AG09319 (cell line): ENCODE data around the gene REX1BD.
"Not testable (repeated sequence)": the region's sequence is repeated elsewhere in the genome, so short reads cannot be mapped to it uniquely, and the experiment has no call there.

ENCODE experiments used
- DNase-seq: peaks from one replicate; pipeline ENCODE4 v3.0.0-alpha.2; 2010; ENCODE audit warnings: low read depth; ENCODE audit errors: extremely low read depth
- TF ChIP-seq, protein P1 (sequence below): IDR thresholded peaks from 2 replicates; pipeline ENCODE4 v1.5.1; 2011; ENCODE audit warnings: low read depth, mild to moderate bottlenecking, inconsistent platforms, low read length, moderate library complexity

The REX1BD gene

DNA sequence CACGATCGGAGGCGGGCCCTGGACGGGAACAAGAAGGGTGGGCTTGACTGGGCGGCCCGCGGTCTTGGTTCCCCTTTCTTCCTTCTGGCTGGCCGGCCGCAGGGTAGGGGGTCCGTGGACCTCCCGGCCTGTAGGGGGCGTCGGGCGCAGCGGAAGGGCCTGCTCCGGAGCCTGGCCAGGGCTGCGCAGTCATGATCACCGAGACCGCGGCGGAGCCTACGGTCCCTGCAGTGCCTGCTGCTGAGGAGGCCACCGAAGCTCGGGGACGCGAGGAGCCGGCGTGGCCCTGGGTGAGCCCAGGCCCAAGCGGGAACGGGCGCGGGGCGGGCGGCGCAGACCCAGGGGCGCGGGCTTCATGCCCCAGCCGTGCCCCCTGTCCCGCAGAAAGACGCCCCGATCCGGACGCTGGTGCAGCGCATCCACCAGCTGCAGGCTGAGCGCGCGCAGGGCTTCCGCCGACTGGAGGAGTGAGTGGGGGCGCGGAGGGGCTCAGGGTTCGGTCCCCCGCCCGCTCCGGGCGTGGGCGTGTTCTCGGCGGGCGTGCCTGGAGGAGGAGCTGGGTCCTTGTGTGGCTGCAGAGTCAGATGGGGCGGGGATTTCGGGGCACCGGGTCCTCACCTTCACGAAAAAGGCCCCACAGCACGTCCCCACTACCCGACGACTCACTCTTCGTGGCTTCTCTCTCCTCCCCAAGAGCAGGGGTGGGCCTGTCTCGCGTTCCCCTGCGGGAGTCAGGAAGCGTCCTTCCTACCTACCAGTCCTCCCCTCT lies at the start of gene REX1BD:
Gene REX1BD, plus strand, starts transcription at position 188 of the 769 bp plus-strand sequence. Its CDS starts 4 bp downstream, at position 192.
- TF ChIP-seq, protein P1, sequence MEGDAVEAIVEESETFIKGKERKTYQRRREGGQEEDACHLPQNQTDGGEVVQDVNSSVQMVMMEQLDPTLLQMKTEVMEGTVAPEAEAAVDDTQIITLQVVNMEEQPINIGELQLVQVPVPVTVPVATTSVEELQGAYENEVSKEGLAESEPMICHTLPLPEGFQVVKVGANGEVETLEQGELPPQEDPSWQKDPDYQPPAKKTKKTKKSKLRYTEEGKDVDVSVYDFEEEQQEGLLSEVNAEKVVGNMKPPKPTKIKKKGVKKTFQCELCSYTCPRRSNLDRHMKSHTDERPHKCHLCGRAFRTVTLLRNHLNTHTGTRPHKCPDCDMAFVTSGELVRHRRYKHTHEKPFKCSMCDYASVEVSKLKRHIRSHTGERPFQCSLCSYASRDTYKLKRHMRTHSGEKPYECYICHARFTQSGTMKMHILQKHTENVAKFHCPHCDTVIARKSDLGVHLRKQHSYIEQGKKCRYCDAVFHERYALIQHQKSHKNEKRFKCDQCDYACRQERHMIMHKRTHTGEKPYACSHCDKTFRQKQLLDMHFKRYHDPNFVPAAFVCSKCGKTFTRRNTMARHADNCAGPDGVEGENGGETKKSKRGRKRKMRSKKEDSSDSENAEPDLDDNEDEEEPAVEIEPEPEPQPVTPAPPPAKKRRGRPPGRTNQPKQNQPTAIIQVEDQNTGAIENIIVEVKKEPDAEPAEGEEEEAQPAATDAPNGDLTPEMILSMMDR = peak; percentile 81
- no peak for DNase-seq

DNA sequence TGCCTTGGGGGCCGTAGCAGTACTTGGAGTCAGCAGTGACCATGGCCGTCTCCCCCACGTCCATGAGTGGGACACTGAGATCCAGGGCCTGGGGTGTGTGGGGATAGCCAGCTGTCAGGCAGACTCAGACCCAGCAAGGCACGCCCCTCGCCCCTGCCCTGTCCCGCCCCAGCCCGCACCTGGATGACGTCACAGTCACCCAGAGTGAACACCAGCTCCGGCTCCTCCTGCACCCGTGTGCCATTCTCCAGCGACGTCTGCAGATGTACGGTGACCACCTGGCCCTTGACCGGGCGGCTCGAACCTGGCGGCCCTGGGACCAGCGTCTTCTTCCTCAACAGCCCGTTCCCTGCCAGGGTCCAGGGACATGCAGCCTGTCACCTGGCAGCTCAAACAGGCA lies 49.2 kb upstream of the REX1BD start:
- TF ChIP-seq, protein P1 = no peak
- DNase-seq = no peak

DNA sequence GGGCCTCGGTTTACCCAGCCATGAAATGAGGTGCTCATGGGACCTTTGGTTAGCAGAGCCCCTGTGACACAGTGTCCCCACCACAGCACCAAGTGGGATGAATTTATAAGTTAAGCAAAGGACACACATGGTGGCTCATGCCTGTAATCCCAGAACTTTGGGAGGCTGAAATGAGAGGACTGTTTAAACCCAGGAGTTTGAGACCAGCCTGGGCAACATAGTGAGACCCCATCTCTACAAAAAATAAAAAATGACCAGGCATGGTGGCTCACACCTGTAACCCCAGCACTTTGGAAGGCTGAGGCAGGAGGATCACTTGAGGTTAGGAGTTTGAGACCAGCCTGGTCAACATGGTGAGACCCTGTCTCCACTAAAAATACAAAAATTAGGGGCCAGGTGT lies 48.4 kb upstream of the REX1BD start:
- DNase-seq = not testable (repeated sequence)

DNA sequence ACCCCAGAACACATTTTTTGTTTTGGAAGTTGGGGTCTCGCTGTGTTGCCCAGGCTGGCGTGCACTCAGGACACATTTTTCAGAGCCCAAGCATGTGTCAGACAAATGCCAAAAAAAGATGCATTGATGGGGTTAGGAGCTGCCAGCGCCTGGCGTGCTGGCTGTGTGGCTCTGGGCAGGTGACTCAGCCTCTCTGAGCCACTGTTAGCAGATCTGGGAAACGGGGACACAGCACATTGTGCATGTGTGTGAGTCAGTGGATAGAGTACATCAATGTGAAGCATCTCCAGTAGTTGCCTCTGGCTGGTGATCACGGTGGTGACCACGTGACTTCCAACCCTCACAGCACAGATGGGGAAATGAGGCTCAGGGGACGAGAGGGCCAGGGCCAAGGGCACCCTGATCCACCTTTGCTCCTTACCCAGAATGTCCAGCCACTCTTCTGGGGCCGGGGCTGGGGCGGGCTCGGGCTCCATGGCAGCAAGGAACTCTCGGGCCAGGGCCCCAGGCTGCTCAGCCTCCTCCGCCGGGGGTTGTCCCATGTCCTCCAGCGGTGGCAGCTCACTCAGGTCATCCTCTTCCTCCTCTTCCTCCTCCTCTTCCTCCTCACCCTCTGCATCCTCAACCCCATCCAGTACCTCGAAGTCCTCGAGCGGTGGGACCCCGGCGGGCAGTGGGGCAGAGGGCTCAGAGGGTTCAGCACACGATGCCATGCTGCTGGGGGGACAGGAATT lies 47.2 kb upstream of the REX1BD start:
- no peak for DNase-seq
- TF ChIP-seq, protein P1 = no peak

DNA sequence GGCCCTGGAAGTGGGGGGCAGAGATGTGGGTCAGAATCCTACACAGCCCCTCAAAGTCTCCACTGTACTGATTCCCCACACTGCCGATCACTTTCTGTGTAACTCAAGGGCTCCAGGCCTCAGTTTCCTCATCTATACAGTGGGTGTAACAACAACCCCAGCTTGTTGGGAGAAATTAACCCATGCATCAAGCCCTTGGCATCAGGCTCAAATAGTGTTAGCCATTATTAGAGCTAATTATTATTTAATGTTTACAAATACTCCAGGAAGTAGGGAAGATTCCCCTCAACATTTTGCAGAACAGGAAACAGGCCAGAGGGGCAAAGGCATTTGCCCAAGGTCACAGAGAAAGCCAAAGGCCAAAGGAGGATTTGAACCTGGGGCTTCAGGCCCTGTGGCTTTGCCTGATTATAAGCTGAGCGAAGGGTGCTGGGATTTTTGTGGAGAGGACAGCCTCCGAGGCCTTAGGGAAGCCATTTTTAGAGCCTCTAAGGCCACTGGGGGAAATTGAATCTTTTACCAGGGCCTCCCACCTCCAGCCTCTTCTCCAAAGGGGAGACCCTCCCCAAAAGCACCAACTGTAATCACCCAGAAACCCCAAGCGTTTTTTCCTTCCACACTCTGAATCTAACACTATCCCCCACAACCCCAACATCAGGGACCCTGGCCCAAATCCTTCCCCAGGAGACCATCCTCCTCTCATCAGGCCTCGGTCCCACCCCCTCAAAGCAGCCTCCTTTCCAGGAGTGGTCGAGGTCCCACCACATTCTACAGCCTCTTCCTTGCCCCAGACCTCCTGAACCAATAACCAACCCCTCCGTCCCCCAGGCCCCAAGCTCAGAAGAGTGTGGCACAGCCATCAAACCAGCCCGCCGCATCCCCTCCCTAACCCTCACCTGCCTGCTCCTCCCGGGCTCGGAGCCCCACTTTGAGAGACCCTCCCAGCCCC lies 46.3 kb upstream of the REX1BD start:
- TF ChIP-seq, protein P1 = no peak

DNA sequence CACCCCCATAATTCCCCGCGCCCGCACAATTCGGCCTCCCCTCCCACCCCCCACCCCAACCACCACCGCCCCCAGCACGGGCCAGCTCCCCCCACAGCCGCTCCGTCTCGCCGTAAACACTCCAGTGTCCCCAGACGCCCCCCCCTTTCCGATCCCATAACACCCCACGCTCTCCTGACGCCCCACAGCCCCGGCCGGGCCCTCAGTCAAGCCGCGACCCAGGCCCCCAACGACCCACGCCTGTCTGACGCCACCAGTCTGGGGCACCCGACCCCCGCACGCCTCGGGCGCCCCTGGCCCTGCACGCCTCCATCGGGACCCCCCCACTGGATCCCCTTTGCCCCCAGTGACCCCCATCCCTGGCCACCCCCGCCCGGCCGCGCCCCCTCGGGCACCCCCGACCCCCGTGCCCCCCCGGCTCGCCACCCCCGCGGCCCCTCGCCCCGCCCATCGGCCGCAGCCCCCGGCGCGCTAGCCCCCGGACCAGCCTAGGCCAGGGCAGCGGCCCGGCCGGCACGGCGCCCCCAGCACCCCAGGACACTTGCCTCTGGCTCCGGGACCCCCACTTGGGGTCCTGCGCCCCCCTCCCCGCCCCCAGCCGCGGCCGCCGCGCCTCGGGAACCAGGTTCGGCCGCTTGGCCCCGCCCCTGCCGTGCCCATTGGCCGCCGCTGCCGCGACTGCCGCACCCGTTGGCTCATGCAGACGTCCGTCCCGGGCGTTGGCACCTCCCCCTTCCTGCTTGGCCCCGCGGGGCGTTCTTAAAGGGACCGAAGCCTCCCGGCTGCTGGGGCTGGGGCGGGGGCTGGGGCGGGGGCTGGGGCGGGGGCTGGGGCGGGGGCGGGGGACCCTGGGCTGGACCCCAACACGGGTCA lies 45.4 kb upstream of the REX1BD start, which contains the start of gene FKBP8:
Gene FKBP8, minus strand, starts transcription at position 633 of the 873 bp plus-strand sequence. CDS start 1,603 bp downstream, outside the sequence.
- TF ChIP-seq, protein P1 = no peak

More for the DNA sequence above, 46.3 kb upstream of the REX1BD start:
- no peak for DNase-seq

More for the DNA sequence above, 45.4 kb upstream of the REX1BD start, which contains the start of gene FKBP8:
- DNase-seq = peak; percentile 72
